Measurements from ENCODE around the gene AGPS.

AGPS gene

GRCh38 chr2:177383935-177384334 is 8.6 kb upstream of the AGPS start:
- in situ Hi-C loops (cut with MboI; ENCODE audit: low sequenced_read_pairs) = no loop called here

- in situ Hi-C loops (cut with MboI; ENCODE audit: low sequenced_read_pairs) = no loop called here
Measured at GRCh38 chr2:177385151-177385550, 7.4 kb upstream of the AGPS start.

DNA sequence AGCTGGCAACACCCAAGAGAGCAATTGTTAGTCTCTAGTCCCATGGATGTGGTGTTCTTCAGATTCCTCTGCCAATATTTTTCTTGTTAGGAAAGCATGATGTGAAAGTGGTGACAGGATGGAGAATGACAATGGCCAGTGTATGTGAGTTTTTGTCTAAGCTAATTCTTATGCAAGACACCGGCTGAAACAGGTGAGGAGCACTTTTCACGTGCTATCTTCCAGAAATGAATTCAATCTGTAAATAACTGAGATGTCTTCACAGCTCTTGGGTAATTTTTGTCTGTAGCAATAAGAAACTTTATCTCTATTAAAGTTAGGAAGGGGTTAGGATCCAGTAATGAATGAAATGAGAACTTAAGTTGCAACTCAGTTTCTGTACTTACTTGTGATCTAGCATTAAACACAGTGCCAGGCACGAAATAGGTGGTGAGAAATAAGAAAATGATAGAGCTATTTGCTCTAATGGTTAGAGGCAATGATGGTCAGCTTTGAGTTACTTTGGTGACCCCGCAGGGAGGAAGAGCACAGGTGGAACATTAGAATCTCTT is 676 bp upstream of the AGPS start:
- in situ Hi-C loops (cut with MboI; ENCODE audit: low sequenced_read_pairs) = no loop called here

DNA sequence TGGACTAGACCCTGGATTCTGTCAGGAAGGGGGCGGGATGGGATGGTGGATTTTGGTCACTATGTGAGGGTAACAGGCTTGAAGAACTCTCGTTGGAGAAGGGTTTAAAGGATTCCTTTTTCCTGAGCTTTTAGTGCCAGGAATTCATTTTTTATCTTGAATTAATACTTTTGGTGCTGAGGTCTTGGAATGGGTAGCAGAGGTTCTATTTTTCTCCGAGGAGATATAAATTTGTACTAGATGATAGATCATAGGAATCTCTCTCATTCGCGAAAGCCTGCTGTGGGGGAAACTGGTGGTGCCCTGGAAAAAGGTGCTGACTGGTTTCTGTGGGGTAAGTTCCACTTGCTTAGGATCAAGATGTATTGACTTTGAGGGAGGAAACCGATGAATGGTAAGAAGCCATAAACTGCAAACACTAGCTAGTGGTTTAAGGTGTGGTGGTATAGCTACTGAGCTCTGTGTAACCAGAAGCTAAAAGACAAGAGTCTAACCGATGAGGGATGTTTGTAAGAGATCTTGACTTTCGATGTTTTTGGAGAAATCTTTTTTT is 706 bp downstream of the AGPS start:
- in situ Hi-C loops (cut with MboI; ENCODE audit: low sequenced_read_pairs) = no loop called here

- in situ Hi-C loops (cut with MboI; ENCODE audit: low sequenced_read_pairs) = no loop called here
Measured at GRCh38 chr2:177393824-177394593, 1.4 kb downstream of the AGPS start.

- in situ Hi-C loops (cut with MboI; ENCODE audit: low sequenced_read_pairs) = no loop called here
Measured at GRCh38 chr2:177394594-177394973, 2.0 kb downstream of the AGPS start.

DNA sequence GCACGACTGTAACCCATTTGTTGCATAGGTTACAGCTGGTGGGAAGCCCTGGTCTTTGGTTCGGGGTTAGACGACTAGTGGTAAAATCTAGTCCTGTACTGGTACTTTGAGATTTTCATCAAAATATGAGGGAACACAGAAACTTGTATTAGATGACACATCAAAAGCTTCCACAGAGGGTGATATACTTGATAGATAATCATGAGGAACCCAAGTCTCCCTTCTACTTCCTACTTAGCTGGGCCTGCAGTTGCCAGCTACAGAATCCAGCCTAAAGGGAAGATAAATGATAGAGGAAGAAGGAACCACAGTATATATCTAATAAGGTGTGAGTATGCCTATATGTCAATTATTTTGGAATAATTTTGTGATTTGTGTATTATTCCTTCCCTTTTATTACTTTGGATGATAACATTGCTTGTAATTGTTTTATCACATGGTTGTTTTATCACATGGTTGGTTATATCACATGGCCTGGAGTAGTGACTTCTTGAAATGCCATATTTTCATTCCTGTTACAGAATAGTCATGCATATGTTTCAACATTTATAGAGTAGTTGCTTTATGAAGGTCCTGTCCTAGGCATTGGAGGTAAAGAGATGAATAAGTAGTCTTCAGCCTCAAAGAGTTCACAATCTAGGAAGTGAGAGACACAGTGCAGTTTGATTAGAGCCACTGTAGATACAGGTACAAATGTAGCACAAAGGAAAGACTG is 2.9 kb downstream of the AGPS start:
- in situ Hi-C loops (cut with MboI; ENCODE audit: low sequenced_read_pairs) = no loop called here

- in situ Hi-C loops (cut with MboI; ENCODE audit: low sequenced_read_pairs) = no loop called here
Measured at GRCh38 chr2:177396703-177397460, 4.3 kb downstream of the AGPS start.

GRCh38 chr2:177397481-177398289 is 5.1 kb downstream of the AGPS start:
- in situ Hi-C loops (cut with MboI; ENCODE audit: low sequenced_read_pairs) = no loop called here

- in situ Hi-C loops (cut with MboI; ENCODE audit: low sequenced_read_pairs) = no loop called here
Measured at GRCh38 chr2:177398290-177398683, 5.7 kb downstream of the AGPS start.

GRCh38 chr2:177398791-177399190 is 6.2 kb downstream of the AGPS start:
- in situ Hi-C loops (cut with MboI; ENCODE audit: low sequenced_read_pairs) = no loop called here

DNA sequence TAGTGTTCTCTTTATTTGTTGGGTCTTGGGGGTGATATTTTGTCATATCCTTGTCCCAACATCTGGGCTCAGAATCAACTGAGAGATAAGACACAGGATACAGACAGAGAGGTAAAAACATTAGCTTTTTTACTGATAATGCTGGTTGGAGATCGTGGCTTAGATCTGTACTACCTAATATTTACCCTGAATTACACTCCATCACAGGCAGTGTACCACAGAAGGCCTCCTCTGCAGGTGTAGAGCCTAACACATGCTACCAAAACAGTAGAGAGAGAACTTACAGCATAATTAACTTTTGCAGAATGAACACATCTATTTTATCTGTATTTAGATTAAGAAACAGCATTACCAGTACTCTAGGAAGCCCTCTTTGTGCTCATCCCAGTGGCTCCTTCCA is 6.8 kb downstream of the AGPS start:
- in situ Hi-C loops (cut with MboI; ENCODE audit: low sequenced_read_pairs) = no loop called here

DNA sequence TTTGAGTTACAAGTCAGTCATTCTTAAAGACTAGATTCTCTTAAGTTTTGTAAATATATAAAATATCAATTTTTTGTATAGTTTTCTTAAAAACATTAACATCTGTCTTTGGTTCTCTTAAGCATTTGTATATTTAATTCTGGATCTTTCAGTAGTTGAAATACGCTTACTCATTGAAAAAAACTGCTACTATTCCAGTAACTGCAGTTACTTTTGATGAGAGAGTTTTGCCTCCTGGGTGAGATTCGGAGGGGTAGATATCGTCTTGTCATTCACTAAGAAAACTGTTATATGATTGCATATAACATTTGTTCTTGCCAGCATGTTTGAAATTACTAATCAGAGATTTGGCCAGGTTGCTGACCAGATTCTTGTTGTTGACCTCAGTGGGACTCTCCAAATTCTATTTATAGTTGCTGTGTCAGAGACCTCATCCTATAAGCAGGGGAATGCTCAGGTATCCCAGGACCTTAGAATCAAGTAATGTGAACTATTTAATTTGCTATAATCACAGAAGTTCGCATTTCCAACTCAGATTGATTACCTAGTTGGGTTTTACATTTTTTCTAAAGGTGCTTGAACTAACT is 7.9 kb downstream of the AGPS start:
- in situ Hi-C loops (cut with MboI; ENCODE audit: low sequenced_read_pairs) = no loop called here

GRCh38 chr2:177402096-177402495 is 9.5 kb downstream of the AGPS start:
- in situ Hi-C loops (cut with MboI; ENCODE audit: low sequenced_read_pairs) = no loop called here

- in situ Hi-C loops (cut with MboI; ENCODE audit: low sequenced_read_pairs) = no loop called here
Measured at GRCh38 chr2:177403838-177404237, 11.3 kb downstream of the AGPS start.

- in situ Hi-C loops (cut with MboI; ENCODE audit: low sequenced_read_pairs) = no loop called here
Measured at GRCh38 chr2:177404243-177404642, 11.7 kb downstream of the AGPS start.

GRCh38 chr2:177405029-177405692 is 12.6 kb downstream of the AGPS start:
- in situ Hi-C loops (cut with MboI; ENCODE audit: low sequenced_read_pairs) = no loop called here

DNA sequence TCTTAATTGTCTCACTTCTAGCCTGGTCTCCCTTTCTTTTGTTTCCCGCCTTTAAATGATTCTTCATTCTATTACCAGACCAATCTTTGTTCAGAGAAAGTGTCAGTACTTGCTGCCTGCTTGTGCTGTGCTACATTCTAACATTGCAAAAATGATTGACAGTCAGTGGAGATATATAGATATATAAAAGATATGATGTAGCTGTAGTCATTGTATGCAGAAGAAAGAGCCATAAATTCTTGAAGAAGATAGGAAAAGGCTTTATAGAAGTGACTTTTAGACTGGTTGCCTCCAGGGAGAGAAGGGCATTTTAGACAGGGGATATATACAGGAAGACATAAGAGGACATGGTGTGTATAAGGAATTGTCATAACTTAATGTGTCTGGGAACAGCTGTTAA is 13.6 kb downstream of the AGPS start:
- in situ Hi-C loops (cut with MboI; ENCODE audit: low sequenced_read_pairs) = no loop called here

GRCh38 chr2:177407031-177407430 is 14.5 kb downstream of the AGPS start:
- in situ Hi-C loops (cut with MboI; ENCODE audit: low sequenced_read_pairs) = no loop called here

Measured in HL-60/S4 treated with phorbol 12-myristate 13-acetate at 8.2 ng/mL for 4 days and 3 days (cell line).